Mesothelial cell of epicardium (in vitro differentiated cells): ENCODE results near the gene ARHGAP44. TPM values are rescaled to one million over a fixed set of nuclear protein-coding genes. Genes with fewer than 3 reads are reported as not detected.

Source experiments
- DNase-seq, 2 experiments: peaks; one replicate each; pipeline ENCODE4 v3.0.0; 2021; ENCODE audit warnings: low spot score in 2 of 2; ENCODE audit not compliant: unreplicated experiment in 2 of 2
- H3K27ac Mint-ChIP-seq: 2 replicates; pipeline ENCODE4 v1.8.0; 2021; ENCODE audit warnings: mixed read lengths
- H3K27me3 Mint-ChIP-seq: 2 replicates; pipeline ENCODE4 v1.8.0; 2021; ENCODE audit warnings: low read depth, mixed read lengths
- H3K36me3 Mint-ChIP-seq: 2 replicates; pipeline ENCODE4 v1.8.0; 2021; ENCODE audit warnings: mixed read lengths
- H3K4me1 Mint-ChIP-seq: 2 replicates; pipeline ENCODE4 v1.8.0; 2021; ENCODE audit warnings: mixed read lengths
- H3K4me3 Mint-ChIP-seq: 2 replicates; pipeline ENCODE4 v1.8.0; 2021; ENCODE audit warnings: mild to moderate bottlenecking, moderate library complexity, mixed read lengths
- H3K9me3 Mint-ChIP-seq: 2 replicates; pipeline ENCODE4 v1.8.0; 2021; ENCODE audit warnings: mixed read lengths
- CTCF ChIP-seq: fragments of 200-600 bp; sonication (generic); IDR thresholded peaks from one replicate; pipeline ENCODE4 v1.5.0; 2021; ENCODE audit warnings: antibody characterized with exemption; ENCODE audit not compliant: unreplicated experiment
- total RNA-seq: library from RNA; stranded (reverse); gene quantifications from 3 replicates; pipeline ENCODE4 v1.2.1, GENCODE V29; 2021

Gene ARHGAP44
- total RNA-seq, 1 donor from 2014 or later = 11.7 TPM

GRCh38 chr17:12955521-12955920 is 166.2 kb downstream of the ARHGAP44 start:
- H3K9me3 Mint-ChIP-seq = peaks cover 20% of the 10 kb centered on the region
- H3K36me3 Mint-ChIP-seq = peaks cover 65% of the 10 kb centered on the region

GRCh38 chr17:12958786-12959185 is 169.5 kb downstream of the ARHGAP44 start:
- Mint-ChIP-seq H3K4me3 (no peak overlapping the region), H3K9me3 (peaks cover 20% of the 10 kb centered on the region), H3K27ac (no peak overlapping the region), H3K27me3 (no peaks in the 10 kb centered on the region), H3K36me3 (peaks cover 57% of the 10 kb centered on the region), H3K4me1 (no peaks in the 10 kb centered on the region)
- DNase-seq = no peak
- TF ChIP-seq CTCF = no peak

More at GRCh38 chr17:12955521-12955920, 166.2 kb downstream of the ARHGAP44 start:
- Mint-ChIP-seq H3K4me3 (no peak overlapping the region), H3K27me3 (no peaks in the 10 kb centered on the region), H3K4me1 (no peaks in the 10 kb centered on the region), H3K27ac (no peak overlapping the region)
- TF ChIP-seq CTCF = no peak
- DNase-seq = no peak

- Mint-ChIP-seq H3K4me1 (no peaks in the 10 kb centered on the region), H3K27me3 (no peaks in the 10 kb centered on the region), H3K27ac (no peak overlapping the region), H3K9me3 (peaks cover 20% of the 10 kb centered on the region), H3K36me3 (peaks cover 52% of the 10 kb centered on the region), H3K4me3 (no peak overlapping the region)
- no peak for TF ChIP-seq CTCF
- no peak for DNase-seq
These were observed 170.1 kb downstream of the ARHGAP44 start for GRCh38 chr17:12959441-12959840.

GRCh38 chr17:12961655-12962054 is 172.4 kb downstream of the ARHGAP44 start:
- Mint-ChIP-seq H3K4me3 (no peak overlapping the region), H3K9me3 (peaks cover 5% of the 10 kb centered on the region), H3K36me3 (peaks cover 42% of the 10 kb centered on the region), H3K27me3 (no peaks in the 10 kb centered on the region), H3K27ac (no peak overlapping the region), H3K4me1 (no peaks in the 10 kb centered on the region)
- no peak for TF ChIP-seq CTCF
- DNase-seq = no peak

- Mint-ChIP-seq H3K36me3 (peaks cover 25% of the 10 kb centered on the region), H3K27ac (no peak overlapping the region), H3K9me3 (no peaks in the 10 kb centered on the region), H3K4me1 (no peaks in the 10 kb centered on the region), H3K4me3 (no peak overlapping the region), H3K27me3 (no peaks in the 10 kb centered on the region)
- DNase-seq = no peak
- TF ChIP-seq CTCF = no peak
These were observed 174.2 kb downstream of the ARHGAP44 start for GRCh38 chr17:12963505-12963904.

GRCh38 chr17:12964162-12964561 is 174.9 kb downstream of the ARHGAP44 start:
- Mint-ChIP-seq H3K36me3 (peaks cover 21% of the 10 kb centered on the region), H3K4me3 (no peak overlapping the region), H3K4me1 (no peaks in the 10 kb centered on the region), H3K9me3 (no peaks in the 10 kb centered on the region), H3K27ac (no peak overlapping the region), H3K27me3 (no peaks in the 10 kb centered on the region)
- no peak for DNase-seq
- no peak for TF ChIP-seq CTCF
